ENCODE results near the gene CRTC3. TPM values are rescaled to one million over a fixed set of nuclear protein-coding genes. Genes with fewer than 3 reads are reported as not detected.

CRTC3 gene
- total RNA-seq, 2 donors from 2014 or later, result 26.4 to 32.5 TPM

DNA sequence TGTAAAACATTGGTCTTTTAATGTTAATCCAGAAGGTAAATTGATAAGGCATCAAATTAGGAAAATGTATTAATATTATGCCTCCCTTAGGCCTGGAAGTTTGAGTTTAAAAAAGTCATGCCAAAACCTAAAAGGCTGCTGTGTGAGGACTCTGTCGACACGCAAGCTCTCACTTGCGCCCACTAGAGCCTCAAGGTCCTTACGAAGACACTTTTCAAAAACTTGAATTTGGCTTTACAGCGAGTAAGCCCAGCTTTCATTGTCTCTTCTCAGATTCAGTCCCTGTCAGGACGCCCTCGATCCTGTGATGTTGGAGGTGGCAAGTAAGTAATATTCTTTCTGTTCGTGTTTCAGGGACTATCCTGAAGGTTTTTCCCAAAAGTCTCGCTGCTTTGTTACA, 89.7 kb downstream of the CRTC3 start:
- TF ChIP-seq, protein P1, sequence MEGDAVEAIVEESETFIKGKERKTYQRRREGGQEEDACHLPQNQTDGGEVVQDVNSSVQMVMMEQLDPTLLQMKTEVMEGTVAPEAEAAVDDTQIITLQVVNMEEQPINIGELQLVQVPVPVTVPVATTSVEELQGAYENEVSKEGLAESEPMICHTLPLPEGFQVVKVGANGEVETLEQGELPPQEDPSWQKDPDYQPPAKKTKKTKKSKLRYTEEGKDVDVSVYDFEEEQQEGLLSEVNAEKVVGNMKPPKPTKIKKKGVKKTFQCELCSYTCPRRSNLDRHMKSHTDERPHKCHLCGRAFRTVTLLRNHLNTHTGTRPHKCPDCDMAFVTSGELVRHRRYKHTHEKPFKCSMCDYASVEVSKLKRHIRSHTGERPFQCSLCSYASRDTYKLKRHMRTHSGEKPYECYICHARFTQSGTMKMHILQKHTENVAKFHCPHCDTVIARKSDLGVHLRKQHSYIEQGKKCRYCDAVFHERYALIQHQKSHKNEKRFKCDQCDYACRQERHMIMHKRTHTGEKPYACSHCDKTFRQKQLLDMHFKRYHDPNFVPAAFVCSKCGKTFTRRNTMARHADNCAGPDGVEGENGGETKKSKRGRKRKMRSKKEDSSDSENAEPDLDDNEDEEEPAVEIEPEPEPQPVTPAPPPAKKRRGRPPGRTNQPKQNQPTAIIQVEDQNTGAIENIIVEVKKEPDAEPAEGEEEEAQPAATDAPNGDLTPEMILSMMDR (IDR thresholded peaks at IDR 0.05), result no peak
- H3K27ac ChIP-seq, result no peak overlapping the region
- H3K27me3 ChIP-seq, result no peaks in the 10 kb centered on the region
- no peak overlapping the region for H3K4me3 ChIP-seq
- H3K4me1 ChIP-seq, result peaks cover 0 to 10% of the 10 kb centered on the region in 2 donors
- no peak for DNase-seq (ENCODE audit: low spot score)
- no peaks in the 10 kb centered on the region for H3K9me3 ChIP-seq
- H3K36me3 ChIP-seq, result peaks cover 71% of the 10 kb centered on the region

DNA sequence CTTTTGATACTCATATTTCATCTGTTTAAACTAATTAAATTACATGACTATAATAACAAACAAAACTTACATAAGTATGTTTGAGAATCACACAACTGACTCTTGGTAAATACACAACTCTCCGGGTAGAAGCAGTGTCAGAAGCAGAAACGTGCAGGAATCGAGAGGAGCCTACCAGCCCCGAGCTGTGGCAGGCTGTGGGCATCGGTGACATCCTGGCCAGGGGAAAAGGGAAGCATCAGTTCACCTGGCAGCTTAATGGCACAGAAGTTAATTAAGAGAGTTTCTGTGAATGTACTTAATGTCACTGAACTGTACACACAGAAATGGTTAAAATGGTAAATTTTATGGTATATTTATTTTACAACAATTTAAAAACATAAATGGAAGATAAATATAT, 90.2 kb downstream of the CRTC3 start:
- TF ChIP-seq, protein P1 (IDR thresholded peaks at IDR 0.05), result no peak

DNA sequence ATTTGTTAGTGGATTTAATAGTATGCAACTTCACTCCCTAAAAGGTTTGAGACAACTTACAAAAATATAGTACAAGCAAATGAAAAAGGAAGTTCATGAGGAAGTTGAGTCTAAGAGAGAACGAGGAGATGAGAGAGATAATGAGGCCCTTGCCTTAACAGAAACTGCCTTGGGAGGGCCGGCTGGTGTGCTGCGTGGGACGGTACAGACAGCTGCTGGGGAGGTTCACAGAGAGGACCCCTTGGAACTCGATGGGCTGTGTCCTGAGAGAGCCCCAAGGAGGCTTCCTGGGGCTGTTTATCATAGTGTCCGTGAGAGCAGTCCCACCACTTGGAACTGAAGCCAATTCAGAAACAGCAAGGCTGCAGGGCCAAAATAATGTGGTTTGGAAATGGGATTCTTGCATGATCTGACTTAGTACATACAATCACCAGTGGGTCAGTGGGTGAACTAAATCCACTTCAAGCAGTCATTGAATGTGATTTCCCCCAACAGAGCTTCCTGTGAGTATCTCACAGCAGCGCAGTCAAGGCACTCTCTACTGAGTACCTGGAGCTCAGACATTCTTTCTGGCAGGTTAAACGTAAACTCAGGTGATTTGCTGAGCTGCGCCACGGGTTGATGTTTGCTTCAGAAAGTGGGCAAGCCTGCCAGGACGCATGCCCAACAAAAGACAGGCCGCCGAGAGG, 90.8 kb downstream of the CRTC3 start:
- DNase-seq (ENCODE audit: low spot score), result no peak
- H3K27me3 ChIP-seq, result no peaks in the 10 kb centered on the region
- H3K36me3 ChIP-seq, result peaks cover 66% of the 10 kb centered on the region
- H3K4me3 ChIP-seq, result no peak overlapping the region
- TF ChIP-seq, protein P1 (IDR thresholded peaks at IDR 0.05), result no peak
- H3K4me1 ChIP-seq, result peaks cover 0 to 10% of the 10 kb centered on the region in 2 donors
- H3K27ac ChIP-seq, result no peak overlapping the region
- H3K9me3 ChIP-seq, result no peaks in the 10 kb centered on the region

More for the DNA sequence above, 90.2 kb downstream of the CRTC3 start:
- no peaks in the 10 kb centered on the region for H3K9me3 ChIP-seq
- DNase-seq (ENCODE audit: low spot score), result no peak
- H3K4me3 ChIP-seq, result no peak overlapping the region
- H3K27me3 ChIP-seq, result no peaks in the 10 kb centered on the region
- peaks cover 0 to 10% of the 10 kb centered on the region in 2 donors for H3K4me1 ChIP-seq
- H3K36me3 ChIP-seq, result peaks cover 66% of the 10 kb centered on the region
- no peak overlapping the region for H3K27ac ChIP-seq

DNA sequence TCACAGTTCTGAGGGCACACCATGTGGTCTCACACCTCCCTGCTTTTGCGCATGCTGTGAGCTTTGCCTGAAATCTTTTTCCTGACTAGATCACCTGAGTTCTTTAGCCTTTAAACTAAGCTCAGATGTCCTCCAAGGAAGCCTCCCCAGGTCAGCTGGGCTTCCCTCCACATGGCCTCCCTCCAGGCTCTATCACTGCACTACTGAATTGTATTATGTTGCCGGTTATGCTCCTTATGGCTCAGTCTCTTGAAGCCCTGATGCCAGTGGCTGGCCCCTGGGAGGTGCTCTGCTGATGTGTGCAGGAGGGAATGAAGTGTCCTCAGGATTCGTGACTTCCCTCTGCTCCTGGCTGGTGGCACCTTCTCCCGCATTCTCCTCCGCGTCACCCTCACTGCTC, 94.1 kb downstream of the CRTC3 start:
- Histone ChIP-seq H3K27ac (peak overlapping the region in 1 of 2 donors; percentile 24), H3K4me3 (no peak overlapping the region), H3K4me1 (peaks cover 0 to 6% of the 10 kb centered on the region in 2 donors), H3K9me3 (no peaks in the 10 kb centered on the region), H3K36me3 (peaks cover 78% of the 10 kb centered on the region), H3K27me3 (no peaks in the 10 kb centered on the region)
- DNase-seq (ENCODE audit: low spot score), result no peak
- TF ChIP-seq, protein P1 (IDR thresholded peaks at IDR 0.05), result no peak

DNA sequence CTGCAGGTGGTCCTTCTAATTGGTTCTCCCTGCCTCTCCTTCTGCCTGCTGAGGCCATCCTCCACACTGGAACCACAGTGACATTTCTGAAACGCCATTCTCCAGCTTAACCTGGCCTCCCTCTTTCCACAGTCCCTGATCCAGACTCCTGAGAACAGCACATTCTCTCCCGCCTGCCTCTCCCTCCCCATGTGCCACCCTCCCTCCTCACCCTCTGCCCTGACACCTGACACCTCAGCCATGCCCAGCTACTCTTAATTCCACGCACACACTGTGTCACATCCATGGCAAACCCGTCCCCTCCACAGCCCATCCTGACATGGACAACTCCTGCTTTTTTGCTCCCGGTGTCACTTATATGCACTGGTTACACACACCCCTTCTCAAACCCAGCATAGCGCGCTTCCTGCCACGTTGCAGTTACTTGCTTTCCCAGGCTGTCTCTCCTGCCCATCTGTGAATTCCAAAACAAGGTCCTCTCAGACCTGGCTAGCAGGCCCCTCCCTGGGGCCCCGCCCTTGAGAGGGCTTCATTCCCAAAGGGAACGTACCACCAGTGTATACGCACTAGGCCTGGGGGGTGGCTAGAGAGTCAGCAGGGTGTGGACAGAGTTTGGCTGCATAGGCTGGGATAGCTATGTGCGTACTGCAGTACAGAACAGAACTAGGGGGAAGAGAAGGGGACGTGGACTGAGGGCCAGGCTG, 94.7 kb downstream of the CRTC3 start:
- H3K27ac ChIP-seq, result peak overlapping the region in 1 of 2 donors; percentile 24
- TF ChIP-seq, protein P1 (IDR thresholded peaks at IDR 0.05), result no peak

More for the DNA sequence above, 94.7 kb downstream of the CRTC3 start:
- Histone ChIP-seq H3K9me3 (no peaks in the 10 kb centered on the region), H3K4me1 (peaks cover 0 to 6% of the 10 kb centered on the region in 2 donors), H3K4me3 (no peak overlapping the region), H3K36me3 (peaks cover 78% of the 10 kb centered on the region), H3K27me3 (no peaks in the 10 kb centered on the region)
- DNase-seq (ENCODE audit: low spot score), result no peak

Data from right atrium auricular region (tissue), 2 donors.